NCI-H1436 treated with DMSO at 0.1 percent for 48 hours (cell line): ENCODE measurements around the gene ZBP1.
"Not testable (repeated sequence)": the region's sequence is repeated elsewhere in the genome, so short reads cannot be mapped to it uniquely, and the experiment has no call there.

Source experiments
- DNase-seq: peaks from one replicate; lab custom pipeline; 2025; lab: John Stamatoyannopoulos, UW

The ZBP1 gene

DNA sequence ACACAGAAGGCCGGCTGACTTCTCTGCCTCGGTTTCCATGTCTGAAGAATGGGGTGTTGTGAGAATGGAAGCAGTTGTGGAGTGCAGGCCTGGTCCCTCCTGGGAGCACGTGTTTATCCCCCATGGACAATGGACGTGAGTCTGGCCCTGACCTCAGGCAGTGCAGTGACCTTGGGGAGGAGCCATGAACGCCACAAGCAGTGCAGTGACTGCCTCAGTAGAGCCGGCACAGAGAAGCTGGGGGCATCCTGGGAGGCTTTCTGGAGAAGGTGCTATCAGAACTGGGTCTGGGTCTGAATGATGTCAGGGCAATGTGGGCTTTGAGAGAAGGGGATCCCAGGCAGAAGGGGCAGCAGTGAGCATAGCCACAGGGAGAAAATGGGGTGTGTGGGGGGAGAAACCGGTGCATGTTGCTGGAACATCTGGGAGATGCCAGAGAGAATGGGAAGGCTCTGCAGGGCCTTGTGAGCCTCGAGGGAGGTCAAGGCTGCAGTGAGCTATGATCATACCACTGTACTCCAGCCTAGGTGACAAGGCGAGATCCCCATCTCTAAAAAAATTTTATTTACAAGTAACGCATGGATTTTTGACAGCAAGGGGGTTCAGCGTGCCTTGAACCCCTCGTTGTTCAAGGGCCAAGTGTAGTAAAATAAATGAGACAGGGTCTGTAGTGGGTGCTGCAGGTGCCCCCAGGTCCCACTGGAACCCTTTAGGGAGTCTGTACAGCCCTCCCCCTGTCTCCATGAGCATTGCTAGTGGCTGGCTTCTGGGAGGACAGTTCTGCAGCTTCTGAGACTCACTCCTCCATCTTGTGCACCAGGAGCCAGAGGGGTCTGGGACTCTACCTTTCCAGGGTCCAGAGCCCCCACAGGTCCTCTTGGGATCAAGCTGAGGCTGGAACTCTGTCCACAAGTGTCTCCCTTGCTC, 27.0 kb upstream of the ZBP1 start:
- DNase-seq = no peak

DNA sequence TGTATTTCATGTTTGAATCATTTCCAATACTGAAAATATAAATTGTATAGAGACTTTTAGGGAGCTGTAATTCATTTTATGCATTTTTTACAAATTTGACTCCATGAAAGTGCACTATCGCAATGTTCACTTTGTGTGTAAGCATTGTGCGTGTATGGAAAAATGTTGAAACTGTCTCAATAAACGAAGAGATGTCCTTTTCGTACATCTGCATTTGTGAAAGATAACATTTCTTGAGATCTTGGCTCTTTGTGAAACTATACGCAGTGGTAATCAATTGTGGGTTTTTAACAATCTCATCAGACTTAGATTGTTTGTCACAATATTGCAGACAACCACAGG, 18.6 kb upstream of the ZBP1 start:
- no peak for DNase-seq

DNA sequence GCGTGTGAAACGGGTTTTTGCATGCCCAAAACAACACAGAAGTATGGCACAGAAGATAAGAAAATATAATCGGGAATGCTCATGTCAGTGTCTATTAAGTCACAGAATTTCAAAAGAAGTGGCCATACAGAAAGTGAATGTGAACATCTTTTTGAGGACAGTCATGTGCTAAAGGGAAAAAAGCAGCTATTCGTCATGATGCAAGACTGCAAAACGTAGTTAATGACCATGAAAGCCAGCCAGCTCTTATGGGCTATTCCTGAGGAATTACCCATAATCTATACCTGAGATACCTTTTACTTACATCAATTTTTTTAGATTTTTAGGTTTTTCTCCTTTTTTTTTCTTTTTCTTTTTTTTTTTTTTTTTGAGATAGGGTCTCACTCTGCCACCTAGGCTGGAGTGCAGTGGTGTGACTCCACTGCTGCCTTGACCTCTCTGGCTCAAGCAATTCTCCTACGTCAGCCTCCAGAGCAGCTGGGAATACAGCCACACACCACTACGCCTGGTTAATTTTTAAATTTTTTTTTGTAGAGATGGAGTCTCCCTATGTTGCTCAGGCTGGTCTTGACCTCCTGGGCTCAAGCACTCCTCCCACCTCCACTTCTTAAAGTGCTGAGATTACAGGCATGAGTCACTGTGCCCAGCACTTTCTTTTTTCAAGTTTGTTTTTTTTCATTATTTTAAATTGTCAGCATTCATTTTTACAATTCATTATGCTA, 18.1 kb upstream of the ZBP1 start:
- DNase-seq = no peak

DNA sequence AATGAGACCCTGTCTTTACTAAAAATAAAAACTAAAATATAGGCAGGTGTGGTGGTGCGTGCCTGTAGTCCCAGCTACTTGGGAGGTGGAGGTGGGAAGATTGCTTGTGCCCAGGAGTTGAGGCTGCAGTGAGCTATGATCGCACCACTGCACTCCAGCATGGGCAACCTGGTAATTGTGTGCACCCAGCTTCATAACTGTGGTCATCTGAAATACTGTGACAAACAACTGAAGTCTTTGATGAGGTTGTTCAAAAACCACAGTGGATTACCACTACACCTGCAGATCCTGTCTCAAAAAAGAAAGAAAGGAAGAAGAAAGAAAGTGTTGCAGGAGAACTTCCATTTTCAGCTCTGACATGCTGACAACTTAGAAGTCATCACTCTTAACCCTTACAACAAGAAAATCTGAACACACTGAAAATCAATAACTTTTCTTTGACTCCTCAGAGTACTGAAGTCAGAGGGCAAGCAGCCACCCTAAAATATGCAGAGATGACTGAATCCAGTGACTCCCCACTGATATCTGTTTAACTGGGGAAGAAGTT, 13.8 kb upstream of the ZBP1 start:
- no peak for DNase-seq

DNA sequence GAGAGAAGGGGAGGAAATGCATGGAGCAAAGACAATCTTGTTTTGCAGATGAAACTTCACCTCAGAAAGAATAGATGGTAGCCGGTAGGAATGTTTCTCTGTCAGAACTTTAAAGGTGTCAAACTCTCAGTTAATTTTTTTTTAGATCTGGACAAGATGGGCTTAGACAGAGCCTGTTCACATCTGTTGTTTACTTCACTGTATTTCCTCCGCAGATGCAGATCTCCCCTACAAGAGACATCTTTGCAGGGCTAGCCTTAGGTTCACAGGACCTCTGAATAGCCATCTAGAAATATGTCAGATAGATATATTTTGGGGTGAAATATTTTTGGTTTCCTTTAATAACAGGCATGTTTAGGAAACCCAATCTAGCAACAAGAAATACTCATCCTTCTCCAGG, 12.1 kb upstream of the ZBP1 start:
- no peak for DNase-seq

DNA sequence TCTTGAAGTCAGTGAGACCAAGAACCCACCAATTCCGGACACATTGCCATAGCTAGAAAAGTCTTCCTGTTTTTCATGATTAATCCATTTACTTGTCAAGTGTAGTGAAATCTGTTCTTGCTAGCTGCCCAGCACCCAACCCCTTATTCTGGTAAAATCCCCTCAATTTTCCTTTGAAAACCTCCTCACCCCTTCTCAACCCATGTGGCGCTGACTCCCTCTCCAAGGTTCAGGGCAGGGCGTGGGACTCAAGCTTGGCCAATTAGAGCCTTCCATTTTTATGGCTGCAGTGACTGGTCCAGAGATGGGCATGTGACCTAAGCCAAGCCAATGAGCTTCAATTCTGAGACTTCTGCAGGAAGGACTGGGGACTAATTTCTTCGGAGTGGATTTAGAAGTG, 9.8 kb upstream of the ZBP1 start:
- no peak for DNase-seq

DNA sequence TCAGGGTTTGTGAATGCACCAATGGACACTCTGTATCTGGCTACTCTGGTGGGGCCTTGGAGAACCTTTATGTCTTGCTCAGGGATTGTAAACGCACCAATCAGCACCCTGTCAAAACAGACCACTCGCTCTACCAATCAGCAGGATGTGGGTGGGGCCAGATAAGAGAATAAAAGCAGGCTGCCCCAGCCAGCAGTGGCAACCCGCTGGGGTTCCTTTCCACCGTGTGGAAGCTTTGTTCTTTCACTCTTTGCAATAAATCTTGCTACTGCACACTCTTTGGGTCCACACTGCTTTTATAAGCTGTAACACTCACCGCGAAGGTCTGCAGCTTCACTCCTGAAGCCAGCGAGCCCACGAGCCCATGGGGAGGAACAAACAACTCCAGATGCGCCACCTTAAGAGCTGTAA, 9.3 kb upstream of the ZBP1 start:
- DNase-seq = not testable (repeated sequence)

DNA sequence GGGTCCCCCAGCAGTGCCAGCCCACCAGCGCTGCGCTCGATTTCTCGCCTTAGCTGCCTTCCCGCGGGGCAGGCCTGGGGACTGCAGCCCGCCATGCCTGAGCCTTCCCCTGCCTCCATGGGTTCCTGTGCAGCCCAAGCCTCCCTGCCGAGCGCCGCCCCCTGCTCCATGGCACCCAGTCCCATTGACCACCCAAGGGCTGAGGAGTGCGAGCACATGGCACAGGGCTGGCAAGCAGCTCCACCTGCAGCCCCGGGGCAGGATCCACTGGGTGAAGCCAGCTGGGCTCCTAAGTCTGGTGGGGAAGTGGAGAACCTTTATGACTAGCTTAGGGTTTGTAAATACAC, 8.7 kb upstream of the ZBP1 start:
- DNase-seq = not testable (repeated sequence)

DNA sequence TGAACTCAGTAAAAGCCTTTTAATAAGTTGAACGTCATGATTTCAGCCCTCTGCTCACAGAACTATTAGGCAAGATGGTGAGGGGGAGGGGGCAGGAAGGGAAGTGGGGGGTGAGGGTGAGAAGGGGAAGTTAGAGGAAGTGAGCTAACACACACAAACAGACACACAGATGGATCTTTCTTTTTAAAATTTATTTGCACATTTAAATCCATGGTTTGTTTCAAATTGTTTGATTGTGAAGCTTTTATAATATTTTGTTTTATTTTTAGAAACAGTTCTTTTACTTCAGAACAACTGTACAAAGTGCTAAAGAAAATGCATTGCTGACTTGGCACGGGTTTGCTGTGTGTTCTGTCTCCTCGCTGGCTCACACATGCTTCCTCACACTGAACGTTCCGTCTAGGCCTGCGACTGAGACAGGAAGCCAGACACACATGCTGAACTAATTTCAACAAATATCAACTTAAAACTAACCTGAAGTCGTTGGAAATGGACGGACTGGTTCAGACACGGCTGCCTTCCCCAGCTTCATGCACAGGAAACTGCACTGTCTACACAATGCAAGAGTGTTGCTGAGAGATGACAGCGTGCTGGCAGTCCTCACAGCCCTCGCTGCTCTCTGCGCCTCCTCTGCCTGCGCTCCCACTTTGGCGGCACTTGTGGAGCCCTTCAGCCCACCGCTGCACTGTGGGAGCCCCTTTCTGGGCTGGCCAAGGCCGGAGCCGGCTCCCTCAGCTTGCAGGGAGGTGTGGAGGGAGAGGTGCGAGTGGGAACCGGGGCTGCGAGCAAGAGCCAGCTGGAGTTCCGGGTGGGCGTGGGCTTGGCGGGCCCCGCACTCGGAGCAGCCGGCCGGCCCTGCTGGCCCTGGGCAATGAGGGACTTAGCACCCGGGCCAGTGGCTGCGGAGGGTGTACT, 8.1 kb upstream of the ZBP1 start:
- DNase-seq = no peak

DNA sequence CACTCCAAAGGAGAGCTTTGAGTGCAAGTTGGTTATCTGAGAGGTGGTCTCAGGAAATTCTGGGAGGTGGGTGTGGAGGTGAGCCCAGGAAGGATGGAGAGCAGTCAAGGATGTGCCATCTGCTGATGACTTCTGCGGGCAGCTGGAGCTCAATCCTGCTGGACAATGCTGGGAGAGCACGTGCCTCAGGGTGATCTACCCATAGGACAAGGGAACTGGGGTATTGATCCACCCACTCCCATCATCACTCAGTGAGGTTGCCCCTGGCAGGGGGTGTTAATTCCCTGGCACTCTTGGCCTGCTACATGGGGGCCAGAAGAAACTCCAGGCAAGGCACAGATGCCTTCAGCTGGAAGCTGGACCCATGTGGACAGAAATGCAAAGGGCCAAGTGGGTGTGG, 7.1 kb upstream of the ZBP1 start:
- no peak for DNase-seq

DNA sequence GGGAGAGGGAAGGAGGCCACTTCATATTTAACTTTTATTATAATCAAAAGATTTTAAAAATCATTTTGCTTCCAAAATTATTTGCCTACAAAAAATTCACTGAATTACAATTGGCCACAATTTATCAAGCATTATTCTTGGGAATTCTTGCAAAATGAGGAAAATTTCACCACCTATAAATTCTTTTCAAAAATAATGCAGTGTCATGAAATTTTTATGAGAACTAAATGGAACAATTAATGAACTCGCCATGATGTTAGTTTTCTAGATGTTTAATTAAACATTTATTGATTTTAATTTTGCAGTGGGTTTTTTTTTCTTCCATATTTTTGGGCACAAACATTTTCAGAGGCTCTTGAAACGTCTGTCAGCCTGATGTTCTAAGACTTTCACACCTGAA, 5.8 kb upstream of the ZBP1 start:
- no peak for DNase-seq

DNA sequence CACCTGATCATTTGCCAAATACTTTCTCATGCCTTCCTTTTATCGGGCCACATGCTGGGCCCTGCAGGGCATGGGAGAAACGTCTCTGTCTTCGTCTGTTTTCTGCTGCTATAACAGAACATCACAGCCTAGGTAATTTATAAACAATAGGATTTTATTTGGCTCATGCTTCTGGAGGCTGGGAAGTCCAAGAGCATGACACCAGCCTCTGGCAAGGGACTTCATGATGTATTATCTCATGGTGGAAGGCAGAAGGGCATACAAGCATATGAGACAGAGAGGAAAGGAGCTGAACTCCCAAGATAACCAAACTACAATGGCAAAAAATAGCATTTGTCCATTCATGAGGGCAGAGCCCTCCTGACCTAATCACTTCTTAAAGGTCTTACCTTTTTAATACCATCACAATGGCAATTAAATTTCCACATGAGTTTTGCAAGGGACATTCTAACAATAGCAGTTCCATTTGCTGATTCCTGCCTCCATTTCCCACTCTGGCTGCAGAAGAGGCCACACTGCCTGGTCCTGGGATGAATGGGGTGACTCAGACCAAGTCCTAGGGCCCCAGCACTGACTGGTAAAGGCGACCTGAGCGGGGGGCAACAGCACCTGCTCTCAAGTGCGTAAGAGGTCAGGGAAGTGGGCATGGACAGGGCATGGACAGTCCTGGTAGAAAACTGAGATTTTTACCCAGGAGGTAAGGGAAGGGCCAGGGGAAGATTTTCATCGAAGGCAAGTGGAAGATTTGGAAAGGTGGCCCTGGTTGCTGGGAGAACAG, 5.1 kb upstream of the ZBP1 start:
- DNase-seq = no peak

DNA sequence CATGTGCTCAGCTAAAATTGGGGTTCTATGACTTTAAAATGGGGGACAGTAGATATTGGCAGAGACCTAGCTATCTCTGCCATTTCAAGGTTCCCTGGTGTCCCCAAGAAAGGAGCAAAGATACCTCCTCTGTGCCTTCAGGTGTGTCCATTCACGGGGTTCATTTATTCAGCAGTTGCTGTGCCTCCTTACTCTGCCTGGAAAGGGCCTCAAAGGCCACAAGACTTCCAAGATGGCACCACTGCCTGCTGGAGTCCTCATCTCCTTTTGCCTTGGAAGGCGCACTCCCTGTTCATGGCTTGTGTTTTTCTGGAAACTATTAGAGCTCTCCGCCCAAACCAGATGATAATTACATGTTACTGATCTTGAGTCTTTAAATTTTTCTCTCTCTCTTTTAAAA, 3.9 kb upstream of the ZBP1 start:
- no peak for DNase-seq

DNA sequence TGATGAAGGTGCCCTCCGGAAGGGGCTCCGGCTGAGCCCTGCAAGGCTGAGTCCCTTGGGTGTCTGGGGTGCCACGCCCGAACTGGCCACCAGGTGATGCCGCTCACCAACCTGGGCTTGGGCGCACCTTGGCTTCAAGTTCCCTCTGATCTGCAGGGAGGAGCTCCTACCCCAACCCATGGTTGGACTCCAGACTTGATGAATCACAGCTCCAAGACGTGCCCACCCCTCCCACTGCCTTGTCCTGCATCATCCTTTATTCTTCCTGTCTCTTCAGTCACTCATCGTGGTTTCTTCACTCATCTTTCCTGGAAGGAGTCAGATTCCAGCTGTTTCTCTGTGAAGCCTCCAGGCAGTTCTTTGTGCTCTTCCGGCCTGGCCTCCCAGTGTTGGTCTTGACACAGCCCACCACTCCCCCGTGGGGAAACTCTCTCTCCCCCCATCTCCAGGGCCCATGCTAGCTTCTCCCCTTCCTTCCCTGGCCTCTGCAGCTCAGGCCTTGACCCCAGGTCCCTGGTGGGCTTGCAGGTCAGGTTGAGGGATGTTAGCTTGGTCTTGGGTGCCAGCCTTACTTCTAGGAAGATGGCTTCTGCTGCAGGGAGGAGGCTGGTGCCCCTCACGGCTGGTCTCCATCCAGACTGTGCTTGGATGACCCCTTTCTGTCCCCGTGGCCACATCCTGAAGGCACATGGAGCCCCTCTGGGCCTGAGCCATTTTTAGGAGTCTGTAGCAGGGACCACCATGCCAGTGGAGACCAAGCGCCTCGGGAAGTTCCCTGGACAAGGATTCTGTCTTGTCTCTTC, 2.6 kb upstream of the ZBP1 start:
- DNase-seq = no peak

DNA sequence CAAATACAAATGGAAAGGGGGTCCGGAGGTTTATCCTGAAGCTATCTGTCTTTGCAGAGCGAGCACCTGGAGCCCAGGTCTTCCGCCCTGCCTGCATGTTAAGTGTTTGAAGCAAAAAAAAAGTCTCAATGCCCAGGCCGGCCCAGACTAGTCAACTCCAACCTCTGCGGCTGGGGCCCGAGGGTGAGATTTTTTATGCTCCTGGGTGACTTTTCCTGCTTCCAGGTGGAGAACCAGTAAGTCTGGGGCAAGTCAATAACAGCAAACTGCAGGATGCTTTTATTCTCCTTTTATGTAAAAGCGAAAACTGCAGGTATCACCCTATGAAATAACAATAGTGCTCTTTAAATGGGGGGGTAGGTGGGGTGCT, 2.0 kb upstream of the ZBP1 start:
- DNase-seq = no peak

DNA sequence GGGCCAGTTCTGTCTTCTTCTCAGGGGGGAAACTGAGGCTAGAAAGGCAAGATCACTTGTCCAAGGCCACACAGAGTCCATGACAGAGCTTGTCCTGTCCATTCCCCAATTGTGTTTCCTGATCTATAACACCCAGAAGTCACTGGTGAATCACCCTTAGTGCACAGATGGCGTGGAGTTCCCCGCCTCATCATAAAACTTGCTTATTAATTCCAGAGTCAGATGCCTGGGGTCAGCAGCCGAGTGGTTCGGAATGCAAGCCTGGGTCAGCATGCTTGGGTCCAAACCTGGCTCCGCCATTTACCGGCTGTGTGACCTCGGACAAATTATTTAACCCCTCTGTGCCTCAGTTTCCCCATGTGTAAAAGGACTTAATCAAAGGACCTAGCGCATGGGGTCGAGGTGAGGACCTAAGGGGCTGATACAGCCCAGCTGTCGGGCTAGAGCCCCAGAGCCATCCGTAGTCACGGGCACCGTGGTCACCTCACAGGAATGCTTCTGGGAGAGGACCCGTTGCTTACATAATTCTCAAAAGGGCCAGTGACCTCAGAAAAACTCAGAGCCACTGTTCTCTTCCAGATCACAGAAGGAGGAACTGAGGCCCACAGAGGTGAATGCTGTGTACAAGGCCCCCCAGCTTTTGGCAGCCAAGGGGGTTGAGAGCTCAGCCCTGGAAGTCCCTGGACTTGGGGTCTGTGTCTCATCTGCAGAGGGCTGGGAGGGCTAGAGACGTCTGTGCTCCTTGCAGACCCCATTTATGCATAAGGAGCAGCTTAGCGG, 1.4 kb upstream of the ZBP1 start:
- no peak for DNase-seq

DNA sequence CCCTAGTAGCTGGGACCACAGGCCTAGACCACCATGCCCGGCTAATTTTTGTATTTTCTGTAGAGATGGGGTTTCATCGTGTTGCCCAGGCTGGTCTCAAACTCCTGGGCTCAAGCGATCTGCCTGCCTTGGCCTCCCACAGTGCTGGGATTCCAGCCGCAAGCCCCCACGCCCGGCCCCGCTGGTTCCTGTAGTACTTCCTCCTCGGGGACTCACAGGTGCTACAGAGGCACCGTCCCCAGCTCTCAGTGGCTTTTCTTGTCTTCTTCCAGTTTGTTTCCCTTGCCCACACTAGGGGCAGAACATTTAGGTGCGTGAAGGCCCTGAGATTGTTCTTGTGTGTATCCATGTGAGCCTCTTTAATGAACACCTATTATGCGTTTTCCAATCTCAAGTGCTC, 773 bp upstream of the ZBP1 start:
- no peak for DNase-seq

DNA sequence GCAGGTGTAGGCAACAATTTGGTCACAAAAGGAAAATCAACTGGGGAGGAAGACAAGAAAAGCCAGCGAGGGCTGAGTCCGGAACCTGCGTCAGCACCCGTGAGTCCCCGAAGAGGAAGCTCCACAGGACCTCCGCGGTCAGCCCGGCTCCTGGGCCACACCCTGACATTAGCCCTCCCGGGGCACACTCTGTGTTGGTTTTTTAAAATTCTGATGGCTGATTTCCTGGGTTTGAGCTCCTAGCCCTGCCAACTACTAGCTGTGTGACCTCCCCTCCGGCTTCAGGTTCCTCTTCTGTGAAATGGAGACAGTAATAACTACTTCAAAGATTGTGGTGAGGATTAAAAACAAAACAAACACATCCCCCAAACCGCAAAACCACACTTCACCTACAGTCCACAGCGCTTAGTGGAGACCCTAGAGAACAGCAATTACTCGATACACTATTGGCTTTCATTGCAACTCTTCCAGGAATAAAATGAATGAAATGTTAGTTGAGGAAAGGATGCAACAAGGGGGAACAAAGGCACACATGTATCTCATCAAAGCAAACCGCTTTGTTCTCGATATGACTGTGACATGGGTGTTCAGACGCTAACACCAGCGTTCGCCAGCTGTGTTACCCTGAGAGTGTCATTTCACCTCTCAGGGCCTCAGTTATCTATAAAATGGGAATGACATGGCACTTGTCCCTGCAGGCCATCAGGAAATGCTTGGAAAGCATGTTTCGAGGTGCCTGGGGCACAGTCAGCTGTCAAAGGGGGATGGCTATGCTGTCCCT, 985 bp downstream of the ZBP1 start:
- no peak for DNase-seq

DNA sequence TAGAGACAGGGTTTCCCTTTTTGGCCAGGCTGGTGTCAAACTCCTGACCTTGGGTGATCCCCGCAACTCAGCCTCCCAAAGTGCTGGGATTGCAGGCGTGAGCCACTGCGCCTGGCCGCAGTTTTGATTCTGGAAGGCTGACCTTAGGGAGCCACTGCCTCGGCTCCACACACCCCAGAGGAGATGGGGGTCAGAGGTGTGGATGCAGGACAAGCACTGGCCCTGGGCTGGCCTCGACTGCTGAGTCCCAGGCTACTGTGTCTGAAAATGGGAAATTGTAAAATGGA, 1.5 kb downstream of the ZBP1 start:
- DNase-seq = no peak
